ENCODE measurements around the gene ALG12.

DNA sequence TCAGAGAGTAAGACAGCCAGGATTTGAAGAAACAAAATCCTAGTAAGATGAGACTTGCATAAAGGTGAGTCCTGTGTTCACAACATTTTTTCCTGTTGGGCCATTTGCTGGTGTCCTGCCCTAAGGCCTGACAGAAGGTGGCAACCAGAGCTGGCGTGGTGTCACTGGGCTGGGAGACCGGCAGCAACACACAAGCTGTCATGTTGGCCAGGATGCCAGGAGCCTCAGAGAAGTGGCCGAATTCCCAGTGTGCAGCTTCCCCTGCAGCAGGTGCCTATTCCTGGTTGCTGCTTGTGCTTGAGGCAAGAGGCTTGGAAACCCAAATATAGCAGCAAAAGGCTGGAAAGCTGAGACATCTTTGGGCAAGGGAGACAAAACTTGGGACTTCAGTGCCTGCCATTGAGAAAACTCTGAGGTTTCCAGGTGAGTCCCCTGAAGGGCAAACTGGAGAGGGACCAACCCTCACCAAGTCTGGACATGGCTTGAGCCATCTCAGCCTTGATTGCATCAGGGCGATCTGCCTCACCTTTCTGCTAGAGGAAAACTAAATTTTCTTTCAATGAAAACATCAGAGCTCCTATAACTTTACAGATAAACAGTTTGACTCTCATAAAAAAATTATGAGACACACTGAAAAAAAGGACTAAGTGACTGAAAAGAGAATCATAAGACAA, 25.9 kb downstream of the ALG12 start:
- no peak for TF ChIP-seq CTCF (IDR thresholded peaks at IDR 0.05; ENCODE audit: poor library complexity, severe bottlenecking)
- no peak for TF ChIP-seq EZH2 (IDR thresholded peaks at IDR 0.05; ENCODE audit: borderline replicate concordance, insufficient read depth, low read length, poor library complexity, severe bottlenecking)
- TF ChIP-seq POLR2AphosphoS5 (IDR thresholded peaks at IDR 0.05), result no peak

Measured in neural cell (in vitro differentiated cells).